NB4 (cell line): ENCODE data around the gene QRICH1.

ENCODE experiments used
- DNase-seq: peaks from one replicate; pipeline ENCODE4 v3.0.0; 2010; ENCODE audit warnings: low read depth
- H3K4me3 ChIP-seq: one replicate; pipeline ENCODE4 v1.5.1; 2011; ENCODE audit warnings: mild to moderate bottlenecking, low read depth, low read length, moderate library complexity
- MYC ChIP-seq: IDR thresholded peaks from 2 replicates; pipeline ENCODE4 v1.6.1; 2011; ENCODE audit warnings: low read depth, low read length
- POLR2A ChIP-seq: IDR thresholded peaks from 2 replicates; pipeline ENCODE4 v1.6.1; 2011; ENCODE audit warnings: mild to moderate bottlenecking; ENCODE audit not compliant: insufficient read length; ENCODE audit errors: extremely low read depth
- TF ChIP-seq, protein P1 (sequence below): IDR thresholded peaks from one replicate; pipeline ENCODE4 v1.5.1; 2012; ENCODE audit warnings: low read depth, low read length
- TF ChIP-seq, protein P2 (sequence below): IDR thresholded peaks from 2 replicates; pipeline ENCODE4 v1.6.1; 2011; ENCODE audit warnings: low read depth, low read length

The QRICH1 gene

DNA sequence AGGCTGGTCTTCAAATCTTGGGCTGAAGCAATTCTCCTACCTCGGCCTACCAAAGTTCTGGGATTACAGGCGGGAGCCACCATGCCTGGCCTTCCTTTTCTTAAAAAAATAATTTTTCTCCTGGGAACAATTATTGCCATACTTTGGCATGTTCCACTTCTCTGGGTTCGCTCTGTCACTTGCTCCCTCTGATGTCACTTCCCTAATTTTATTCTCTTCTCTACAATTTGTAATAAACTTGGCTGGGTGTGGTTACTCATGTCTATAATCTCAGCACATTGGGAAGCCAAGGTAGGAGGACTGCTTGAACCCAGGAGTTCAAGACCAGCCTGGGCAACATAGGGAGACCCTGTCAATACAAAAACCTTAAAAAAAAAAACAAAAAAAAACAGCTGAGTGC is 58.6 kb downstream of the QRICH1 start:
- TF ChIP-seq MYC, result no peak
- no peak for TF ChIP-seq POLR2A

DNA sequence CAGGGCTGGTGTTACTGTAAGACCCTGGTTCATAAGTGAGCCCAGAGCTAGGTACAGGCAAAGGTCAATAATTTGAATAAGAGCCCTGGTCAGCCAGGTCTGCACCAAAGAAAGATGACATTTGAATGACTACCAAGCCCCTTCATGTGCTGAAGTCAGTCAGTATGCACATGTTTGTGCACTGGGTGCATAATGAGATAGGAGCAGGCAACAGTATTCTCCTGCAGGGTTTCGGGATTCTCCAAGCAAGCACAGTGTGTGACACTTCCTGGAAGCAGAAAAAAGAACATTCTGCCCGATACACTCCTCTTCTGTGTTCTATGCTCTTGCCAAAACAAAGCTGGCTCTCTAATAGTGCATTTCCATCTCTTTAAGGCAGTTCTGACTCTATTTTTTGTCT is 59.2 kb downstream of the QRICH1 start:
- no peak for TF ChIP-seq MYC
- TF ChIP-seq, protein P1, sequence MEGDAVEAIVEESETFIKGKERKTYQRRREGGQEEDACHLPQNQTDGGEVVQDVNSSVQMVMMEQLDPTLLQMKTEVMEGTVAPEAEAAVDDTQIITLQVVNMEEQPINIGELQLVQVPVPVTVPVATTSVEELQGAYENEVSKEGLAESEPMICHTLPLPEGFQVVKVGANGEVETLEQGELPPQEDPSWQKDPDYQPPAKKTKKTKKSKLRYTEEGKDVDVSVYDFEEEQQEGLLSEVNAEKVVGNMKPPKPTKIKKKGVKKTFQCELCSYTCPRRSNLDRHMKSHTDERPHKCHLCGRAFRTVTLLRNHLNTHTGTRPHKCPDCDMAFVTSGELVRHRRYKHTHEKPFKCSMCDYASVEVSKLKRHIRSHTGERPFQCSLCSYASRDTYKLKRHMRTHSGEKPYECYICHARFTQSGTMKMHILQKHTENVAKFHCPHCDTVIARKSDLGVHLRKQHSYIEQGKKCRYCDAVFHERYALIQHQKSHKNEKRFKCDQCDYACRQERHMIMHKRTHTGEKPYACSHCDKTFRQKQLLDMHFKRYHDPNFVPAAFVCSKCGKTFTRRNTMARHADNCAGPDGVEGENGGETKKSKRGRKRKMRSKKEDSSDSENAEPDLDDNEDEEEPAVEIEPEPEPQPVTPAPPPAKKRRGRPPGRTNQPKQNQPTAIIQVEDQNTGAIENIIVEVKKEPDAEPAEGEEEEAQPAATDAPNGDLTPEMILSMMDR, result no peak
- TF ChIP-seq, protein P2, sequence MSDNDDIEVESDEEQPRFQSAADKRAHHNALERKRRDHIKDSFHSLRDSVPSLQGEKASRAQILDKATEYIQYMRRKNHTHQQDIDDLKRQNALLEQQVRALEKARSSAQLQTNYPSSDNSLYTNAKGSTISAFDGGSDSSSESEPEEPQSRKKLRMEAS, result no peak
- no peak for TF ChIP-seq POLR2A
- DNase-seq, result no peak
- no peak overlapping the region for H3K4me3 ChIP-seq

More for the DNA sequence above, 58.6 kb downstream of the QRICH1 start:
- no peak overlapping the region for H3K4me3 ChIP-seq
- DNase-seq, result no peak

DNA sequence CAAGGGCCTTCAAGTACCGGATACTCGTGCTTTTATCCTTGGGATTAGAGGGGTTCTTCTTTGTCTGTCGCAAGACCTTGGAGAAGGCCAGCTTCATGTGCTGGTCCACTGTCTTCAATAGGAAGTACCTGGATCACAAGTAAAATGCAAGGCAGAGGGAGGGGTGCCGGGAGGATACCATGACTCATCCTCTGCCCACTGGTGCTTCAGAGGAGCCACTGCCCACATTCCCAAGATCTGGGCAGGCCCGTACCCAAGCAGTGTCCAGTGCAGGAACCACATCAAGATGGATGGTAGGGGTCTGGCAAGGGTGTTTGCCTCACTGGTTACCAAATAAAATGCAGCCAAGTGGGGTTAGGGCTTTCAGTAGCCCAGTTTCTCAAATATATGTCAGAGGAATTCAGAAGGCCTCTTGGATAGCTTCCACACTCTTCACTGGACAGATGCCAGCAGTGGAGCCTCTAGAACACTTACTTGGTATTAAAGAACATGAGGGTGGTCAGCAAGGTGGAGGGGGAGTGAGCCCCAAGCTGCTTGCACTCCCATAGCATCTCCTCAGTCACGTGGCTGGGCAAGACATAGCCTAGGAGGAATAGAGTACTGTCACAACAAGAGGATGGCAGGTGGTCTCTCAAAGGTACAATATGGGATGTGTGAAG is 61.1 kb downstream of the QRICH1 start:
- TF ChIP-seq, protein P1, result no peak
- TF ChIP-seq POLR2A, result no peak
- no peak for TF ChIP-seq MYC
- TF ChIP-seq, protein P2, result no peak
- no peak overlapping the region for H3K4me3 ChIP-seq
- DNase-seq, result no peak

DNA sequence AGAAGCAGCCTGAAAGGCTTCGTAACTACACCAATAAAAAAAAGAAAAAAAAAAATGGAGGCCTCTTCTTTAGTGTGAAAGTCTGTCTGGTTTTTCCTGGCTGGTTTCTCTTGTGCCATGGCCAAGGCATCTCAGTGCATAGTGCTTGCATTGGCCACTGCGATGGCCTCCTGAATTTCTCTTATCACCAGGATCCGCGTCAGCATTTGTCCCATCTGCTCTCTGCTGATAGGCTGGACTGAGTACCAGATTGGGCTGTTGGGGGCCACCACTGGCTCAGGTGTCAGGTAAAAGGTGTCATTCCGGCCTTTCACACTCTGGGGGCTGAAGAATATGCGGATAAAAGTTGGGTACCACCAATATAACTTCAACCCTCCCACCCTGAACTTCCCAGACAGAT is 63.5 kb downstream of the QRICH1 start:
- no peak overlapping the region for H3K4me3 ChIP-seq
- DNase-seq, result no peak
- TF ChIP-seq POLR2A, result no peak
- TF ChIP-seq, protein P1, result no peak
- TF ChIP-seq, protein P2, result no peak
- TF ChIP-seq MYC, result no peak

DNA sequence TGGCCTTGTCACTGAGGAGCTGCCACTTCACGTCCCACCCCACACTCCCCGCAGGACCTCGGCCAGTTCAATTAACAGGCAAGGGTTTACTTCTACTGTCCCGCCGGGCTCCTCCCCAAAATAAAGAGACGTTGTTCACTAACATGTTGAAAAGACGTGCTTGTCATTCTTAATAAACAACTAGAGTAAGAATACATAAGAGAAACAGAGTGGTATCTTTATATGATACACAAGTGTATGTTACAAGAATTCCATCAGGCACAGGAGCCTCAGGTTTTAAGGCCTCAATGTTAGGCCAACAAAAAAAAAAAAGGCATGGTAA is 64.3 kb downstream of the QRICH1 start:
- no peak overlapping the region for H3K4me3 ChIP-seq
- TF ChIP-seq POLR2A (no peak), MYC (no peak)
- TF ChIP-seq, protein P1, result no peak
- TF ChIP-seq, protein P2, result no peak

DNA sequence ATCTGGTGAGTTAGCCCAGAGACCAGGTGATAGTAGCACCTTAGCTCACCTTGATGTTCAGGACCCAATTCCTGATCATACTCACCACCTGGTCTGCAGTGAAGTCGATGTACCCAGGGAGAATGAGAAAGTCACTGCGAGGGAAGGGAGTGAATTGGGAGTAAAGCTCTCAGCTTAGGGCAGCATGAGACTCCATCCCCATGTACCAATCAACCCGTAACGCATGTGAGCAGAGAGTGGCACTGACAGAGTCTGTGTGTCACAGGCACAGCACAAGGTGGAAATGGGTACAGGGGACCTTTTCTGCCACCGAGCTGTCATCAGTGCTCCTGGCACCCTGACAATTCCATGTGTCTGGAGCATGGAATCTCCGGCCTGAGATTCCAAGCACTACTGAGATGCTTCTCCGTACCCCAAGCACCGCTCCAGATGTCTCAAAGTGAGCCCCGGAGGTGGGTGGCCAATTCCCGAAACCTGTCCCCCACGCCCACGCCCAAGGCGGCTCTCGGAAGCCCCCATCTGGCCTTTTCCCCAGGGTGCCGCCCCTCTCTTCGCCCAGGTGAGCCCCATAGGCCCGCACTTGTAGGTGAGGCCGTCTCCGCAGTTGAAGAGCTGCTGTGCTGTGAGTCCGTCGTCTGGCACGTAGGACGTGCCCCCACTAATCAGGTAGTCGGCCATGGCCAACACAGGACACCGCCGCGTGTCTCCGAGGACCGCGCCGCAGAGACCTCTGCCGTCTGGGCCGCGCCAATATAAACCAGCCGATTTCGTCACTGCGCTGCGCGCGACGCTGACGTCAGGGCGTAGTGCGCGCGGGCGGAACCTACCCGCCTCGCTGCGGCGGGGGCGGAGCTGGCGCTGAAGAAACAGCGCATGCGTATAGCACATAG is 65.0 kb downstream of the QRICH1 start, which contains the start of gene IMPDH2:
Gene IMPDH2 (minus strand): TSS at position 726 of the 890 bp plus-strand sequence. CDS start 48 bp downstream, at position 678.
- TF ChIP-seq, protein P2, result peak; percentile 79
- TF ChIP-seq MYC, result peak; percentile 89
- TF ChIP-seq POLR2A, result peak; percentile 99
- TF ChIP-seq, protein P1, result no peak
- DNase-seq, result peak; percentile 92
- H3K4me3 ChIP-seq, result peak within 1 kb of the TSS; percentile 95

More for the DNA sequence above, 64.3 kb downstream of the QRICH1 start:
- no peak for DNase-seq
